Tibial nerve (tissue), 4 donors: Measurements from ENCODE around the gene SYT1. TPM values are rescaled to one million over a fixed set of nuclear protein-coding genes. Genes with fewer than 3 reads are reported as not detected.

Experiments used
- DNase-seq, 2 donors: peaks; one replicate each; pipeline ENCODE4 v3.0.0-alpha.2; 2019; ENCODE audit warnings: low spot score in 2 of 2
- H3K27ac ChIP-seq, 4 donors: fragments of 200-600 bp; sonication (generic) in 3 of 4; one replicate each; pipeline ENCODE4 v1.5.1; 2017 to 2019; ENCODE audit warnings: mild to moderate bottlenecking in 1 of 4
- H3K27me3 ChIP-seq, 2 donors: fragments of 200-600 bp; sonication (generic) in 1 of 2; one replicate each; pipeline versions ENCODE4 v1.5.1 to v1.6.0; 2017 to 2019
- H3K36me3 ChIP-seq, 3 donors: fragments of 200-600 bp; sonication (generic); one replicate each; pipeline ENCODE4 v1.5.1; 2018 to 2019
- H3K4me1 ChIP-seq, 4 donors: fragments of 200-600 bp; sonication (generic) in 3 of 4; one replicate each; pipeline ENCODE4 v1.5.1; 2017 to 2019
- H3K4me3 ChIP-seq, 4 donors: fragments of 200-600 bp; sonication (generic) in 3 of 4; one replicate each; pipeline ENCODE4 v1.5.1; 2017 to 2019; ENCODE audit warnings: mild to moderate bottlenecking in 1 of 4, moderate library complexity in 1 of 4
- H3K9me3 ChIP-seq, 4 donors: fragments of 200-600 bp; sonication (generic) in 3 of 4; one replicate each; pipeline ENCODE4 v1.5.1; 2017 to 2019
- CTCF ChIP-seq, 5 experiments: fragments of 200-600 bp in 3 of 5; fragments of 450-650 bp in 2 of 5; sonication (generic) in 3 of 5; IDR thresholded peaks; one replicate each; pipeline ENCODE4 v1.5.1; 2016 to 2019; ENCODE audit warnings: antibody characterized with exemption in 5 of 5, mild to moderate bottlenecking in 3 of 5, moderate library complexity in 2 of 5
- EP300 ChIP-seq, 2 donors: sonication (generic); formaldehyde crosslinking; IDR thresholded peaks; one replicate each; pipeline ENCODE4 v1.6.1; 2017; ENCODE audit warnings: antibody characterized with exemption in 2 of 2, mild to moderate bottlenecking in 1 of 2
- POLR2A ChIP-seq, 2 donors: fragments of 450-650 bp; IDR thresholded peaks; one replicate each; pipeline ENCODE4 v1.6.1; 2017; ENCODE audit warnings: antibody characterized with exemption in 2 of 2, mild to moderate bottlenecking in 2 of 2, moderate library complexity in 2 of 2
- WGBS, 2 donors: methylation state at CpG; one replicate each; pipeline ENCODE4 v1.1.5; 2018; 5-methylcytosine and 5-hydroxymethylcytosine counted together
- total RNA-seq, 4 donors: library from RNA; depleted of rRNA; stranded (reverse); fragments of >200 nt; gene quantifications; one replicate each; pipeline ENCODE4 v1.1.0, GENCODE V29; 2016

SYT1 gene
- total RNA-seq, 4 donors from 2014 or later = 1.8 to 10.3 (median 4.7) TPM

GRCh38 chr12:79053394-79053793 lies 188.8 kb downstream of the SYT1 start:
- Histone ChIP-seq H3K36me3 (no peaks in the 10 kb centered on the region), H3K27ac (no peak overlapping the region), H3K4me3 (no peak overlapping the region), H3K9me3 (no peaks in the 10 kb centered on the region), H3K4me1 (no peaks in the 10 kb centered on the region), H3K27me3 (no peaks in the 10 kb centered on the region)
- WGBS, 2 donors = 95% methylated on average over 3 of the region's 3 CpGs
- no peak for DNase-seq
- no peak for TF ChIP-seq POLR2A (IDR thresholded peaks at IDR 0.05)
- TF ChIP-seq EP300 (IDR thresholded peaks at IDR 0.05) = no peak

GRCh38 chr12:79055926-79056674 lies 191.5 kb downstream of the SYT1 start:
- no peaks in the 10 kb centered on the region for H3K9me3 ChIP-seq
- no peak for TF ChIP-seq CTCF (IDR thresholded peaks at IDR 0.05)
- TF ChIP-seq EP300 (IDR thresholded peaks at IDR 0.05) = no peak
- no peak for TF ChIP-seq POLR2A (IDR thresholded peaks at IDR 0.05)
- H3K4me3 ChIP-seq = no peak overlapping the region
- no peaks in the 10 kb centered on the region for H3K27me3 ChIP-seq
- no peaks in the 10 kb centered on the region for H3K36me3 ChIP-seq
- no peaks in the 10 kb centered on the region for H3K4me1 ChIP-seq
- DNase-seq = no peak
- H3K27ac ChIP-seq = no peak overlapping the region
- WGBS, 2 donors = 71 to 82% methylated on average over 3 of the region's 3 CpGs

DNA sequence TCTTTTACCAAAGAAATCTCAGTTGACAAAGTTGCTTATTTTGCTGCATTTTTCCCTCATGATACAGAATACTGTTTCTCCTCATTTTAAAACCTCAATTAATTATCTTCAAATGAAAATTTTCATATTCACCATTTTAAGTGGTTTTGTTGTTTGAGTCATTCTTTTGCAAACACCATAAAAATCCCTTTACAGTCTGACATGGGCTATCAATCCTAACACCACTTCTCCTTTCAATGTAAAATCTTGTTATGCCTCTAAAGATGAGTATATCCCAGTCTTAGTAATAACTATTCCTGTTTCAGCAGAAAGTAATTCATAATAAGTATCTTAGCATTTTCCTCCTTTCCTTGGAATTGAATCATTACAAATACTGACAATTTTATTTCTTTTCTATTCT lies 192.2 kb downstream of the SYT1 start:
- Histone ChIP-seq H3K27me3 (no peaks in the 10 kb centered on the region), H3K4me1 (no peaks in the 10 kb centered on the region), H3K9me3 (no peaks in the 10 kb centered on the region), H3K4me3 (no peak overlapping the region), H3K36me3 (no peaks in the 10 kb centered on the region), H3K27ac (no peak overlapping the region)
- TF ChIP-seq POLR2A (IDR thresholded peaks at IDR 0.05) (no peak), CTCF (IDR thresholded peaks at IDR 0.05) (no peak)
- DNase-seq = no peak

GRCh38 chr12:79057540-79057939 lies 193.0 kb downstream of the SYT1 start:
- Histone ChIP-seq H3K36me3 (no peaks in the 10 kb centered on the region), H3K4me1 (no peaks in the 10 kb centered on the region), H3K4me3 (no peak overlapping the region), H3K27ac (no peak overlapping the region), H3K9me3 (no peaks in the 10 kb centered on the region), H3K27me3 (no peaks in the 10 kb centered on the region)
- DNase-seq = no peak
- TF ChIP-seq CTCF (IDR thresholded peaks at IDR 0.05) (no peak), POLR2A (IDR thresholded peaks at IDR 0.05) (no peak), EP300 (IDR thresholded peaks at IDR 0.05) (no peak)

- H3K9me3 ChIP-seq = no peaks in the 10 kb centered on the region
- no peak overlapping the region for H3K4me3 ChIP-seq
- DNase-seq = no peak
- TF ChIP-seq CTCF (IDR thresholded peaks at IDR 0.05) = no peak
- no peak for TF ChIP-seq EP300 (IDR thresholded peaks at IDR 0.05)
- TF ChIP-seq POLR2A (IDR thresholded peaks at IDR 0.05) = no peak
- no peaks in the 10 kb centered on the region for H3K4me1 ChIP-seq
- H3K27me3 ChIP-seq = no peaks in the 10 kb centered on the region
- H3K27ac ChIP-seq = no peak overlapping the region
- H3K36me3 ChIP-seq = no peaks in the 10 kb centered on the region
- 68 to 73% methylated on average over 1 of the region's 1 CpG for WGBS, 2 donors
Observed at GRCh38 chr12:79058342-79058741, 193.8 kb downstream of the SYT1 start.

- Histone ChIP-seq H3K27ac (no peak overlapping the region), H3K4me1 (no peaks in the 10 kb centered on the region), H3K4me3 (no peak overlapping the region), H3K9me3 (no peaks in the 10 kb centered on the region), H3K36me3 (no peaks in the 10 kb centered on the region), H3K27me3 (no peaks in the 10 kb centered on the region)
- TF ChIP-seq CTCF (IDR thresholded peaks at IDR 0.05) (no peak), EP300 (IDR thresholded peaks at IDR 0.05) (no peak), POLR2A (IDR thresholded peaks at IDR 0.05) (no peak)
- no peak for DNase-seq
Observed at GRCh38 chr12:79059557-79059956, 195.0 kb downstream of the SYT1 start.
